Esophagus squamous epithelium (tissue), 4 donors: ENCODE measurements around the gene MBD5.

Source experiments
- CTCF ChIP-seq, 6 experiments: fragments of 450-650 bp in 4 of 6; fragments of 200-600 bp in 2 of 6; sonication (generic) in 2 of 6; IDR thresholded peaks; one replicate each; pipeline ENCODE4 v1.5.1; 2016 to 2019; ENCODE audit warnings: antibody characterized with exemption in 6 of 6, mild to moderate bottlenecking in 4 of 6, moderate library complexity in 4 of 6
- POLR2A ChIP-seq, 4 donors: fragments of 450-650 bp; IDR thresholded peaks; one replicate each; pipeline ENCODE4 v1.6.1; 2017; ENCODE audit warnings: antibody characterized with exemption in 4 of 4, mild to moderate bottlenecking in 4 of 4, moderate library complexity in 3 of 4

DNA sequence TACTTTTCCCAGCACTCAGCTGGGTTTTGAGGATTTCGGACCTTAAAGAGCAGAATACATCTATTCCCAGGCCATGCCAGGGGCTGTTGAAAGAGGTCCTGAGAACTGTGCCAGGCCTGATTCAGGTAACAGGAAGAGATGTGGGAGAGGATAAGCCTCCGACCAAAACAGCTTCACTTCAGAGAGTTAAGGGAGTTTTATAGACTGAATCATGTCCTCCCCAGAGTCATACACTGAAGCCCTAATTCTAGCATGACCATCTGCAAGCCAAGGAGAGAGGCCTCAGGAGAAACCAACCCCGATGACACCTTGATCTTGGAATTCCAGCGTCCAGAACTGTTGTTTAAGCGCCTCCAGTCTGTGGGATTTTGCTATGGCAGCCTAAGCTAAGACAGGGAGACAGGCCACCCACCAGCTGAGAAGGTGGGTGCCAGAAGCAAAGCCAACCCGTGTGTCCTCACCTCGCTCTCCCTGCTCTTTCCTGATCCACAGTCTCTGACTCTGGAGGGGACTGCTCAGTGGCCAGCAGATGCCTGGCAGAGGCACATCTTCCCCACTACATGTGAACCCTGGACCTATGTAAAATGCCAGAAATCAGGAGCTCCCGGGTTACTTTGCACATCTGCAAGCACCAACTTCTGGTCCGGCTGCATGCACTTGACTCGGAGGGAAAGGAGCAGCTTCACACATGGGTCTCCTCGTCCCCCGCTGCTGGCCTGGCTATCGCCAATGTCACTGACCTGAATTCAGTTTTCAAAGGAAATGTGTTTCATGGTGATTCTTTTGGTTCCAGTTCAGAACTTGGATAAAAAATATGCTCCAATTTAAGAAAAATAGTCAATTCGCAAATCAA is 506.8 kb downstream of the MBD5 start:
- TF ChIP-seq CTCF (IDR thresholded peaks at IDR 0.05) (no peak), POLR2A (IDR thresholded peaks at IDR 0.05) (no peak)
